Nephron (organoid): Measurements from ENCODE around the gene GALNT12.

Source experiments
- H3K27ac Mint-ChIP-seq, 3 experiments: 2 replicates each; pipeline ENCODE4 v1.8.0; 2020; ENCODE audit warnings: mixed read lengths in 3 of 3, mild to moderate bottlenecking in 2 of 3, moderate library complexity in 1 of 3
- H3K27me3 Mint-ChIP-seq: 2 replicates; pipeline ENCODE4 v1.8.0; 2021; ENCODE audit warnings: low read depth, mild to moderate bottlenecking, moderate library complexity, mixed read lengths
- H3K36me3 Mint-ChIP-seq: 2 replicates; pipeline ENCODE4 v1.8.0; 2020; ENCODE audit warnings: low read depth, mixed read lengths
- H3K4me1 Mint-ChIP-seq: 2 replicates; pipeline ENCODE4 v1.8.0; 2020; ENCODE audit warnings: mixed read lengths
- H3K4me3 Mint-ChIP-seq, 3 experiments: 2 replicates each; pipeline ENCODE4 v1.8.0; 2020; ENCODE audit warnings: mild to moderate bottlenecking in 3 of 3, mixed read lengths in 3 of 3, moderate library complexity in 2 of 3
- H3K9me3 Mint-ChIP-seq: 2 replicates; pipeline ENCODE4 v1.8.0; 2020; ENCODE audit warnings: mixed read lengths
- CTCF ChIP-seq, 3 experiments: fragments of 200-600 bp; sonication (generic); IDR thresholded peaks; one replicate each; pipeline ENCODE4 v1.5.0; 2021; ENCODE audit warnings: antibody characterized with exemption in 3 of 3; ENCODE audit not compliant: unreplicated experiment in 3 of 3

GALNT12 gene

GRCh38 chr9:98888801-98889421 lies 81.4 kb downstream of the GALNT12 start:
- no peaks in the 10 kb centered on the region for H3K36me3 Mint-ChIP-seq
- H3K4me3 Mint-ChIP-seq, result no peak overlapping the region
- no peaks in the 10 kb centered on the region for H3K9me3 Mint-ChIP-seq
- H3K27ac Mint-ChIP-seq, result peak overlapping the region in 2 of 3 experiments; percentile 56 to 76
- H3K4me1 Mint-ChIP-seq, result peaks cover 47% of the 10 kb centered on the region
- TF ChIP-seq CTCF (IDR thresholded peaks at IDR 0.05; ENCODE audit: unreplicated experiment in 3 of 3), result no peak
- H3K27me3 Mint-ChIP-seq, result no peaks in the 10 kb centered on the region

- Mint-ChIP-seq H3K27ac (peak overlapping the region in 2 of 3 experiments; percentile 0 to 9), H3K27me3 (no peaks in the 10 kb centered on the region), H3K4me1 (peaks cover 43% of the 10 kb centered on the region), H3K9me3 (no peaks in the 10 kb centered on the region), H3K36me3 (no peaks in the 10 kb centered on the region), H3K4me3 (no peak overlapping the region)
- TF ChIP-seq CTCF (IDR thresholded peaks at IDR 0.05; ENCODE audit: unreplicated experiment in 3 of 3), result no peak
Measured at GRCh38 chr9:98890256-98890655, 82.8 kb downstream of the GALNT12 start.

GRCh38 chr9:98892288-98892687 lies 84.8 kb downstream of the GALNT12 start:
- no peak overlapping the region for H3K4me3 Mint-ChIP-seq
- no peak for TF ChIP-seq CTCF (IDR thresholded peaks at IDR 0.05; ENCODE audit: unreplicated experiment in 3 of 3)
- H3K9me3 Mint-ChIP-seq, result peaks cover 8% of the 10 kb centered on the region
- no peaks in the 10 kb centered on the region for H3K36me3 Mint-ChIP-seq
- H3K27ac Mint-ChIP-seq, result peak overlapping the region in 1 of 3 experiments; percentile 5
- no peaks in the 10 kb centered on the region for H3K27me3 Mint-ChIP-seq
- peaks cover 35% of the 10 kb centered on the region for H3K4me1 Mint-ChIP-seq

- Mint-ChIP-seq H3K36me3 (no peaks in the 10 kb centered on the region), H3K27me3 (no peaks in the 10 kb centered on the region), H3K4me1 (peaks cover 31% of the 10 kb centered on the region), H3K27ac (peak overlapping the region in 1 of 3 experiments; percentile 5), H3K4me3 (no peak overlapping the region), H3K9me3 (peaks cover 9% of the 10 kb centered on the region)
- TF ChIP-seq CTCF (IDR thresholded peaks at IDR 0.05; ENCODE audit: unreplicated experiment in 3 of 3), result no peak
Measured at GRCh38 chr9:98892690-98893089, 85.2 kb downstream of the GALNT12 start.

- no peaks in the 10 kb centered on the region for H3K36me3 Mint-ChIP-seq
- H3K27ac Mint-ChIP-seq, result no peak overlapping the region
- H3K4me3 Mint-ChIP-seq, result no peak overlapping the region
- TF ChIP-seq CTCF (IDR thresholded peaks at IDR 0.05; ENCODE audit: unreplicated experiment in 3 of 3), result no peak
- peaks cover 22% of the 10 kb centered on the region for H3K4me1 Mint-ChIP-seq
- no peaks in the 10 kb centered on the region for H3K27me3 Mint-ChIP-seq
- H3K9me3 Mint-ChIP-seq, result peaks cover 18% of the 10 kb centered on the region
Measured at GRCh38 chr9:98894171-98894570, 86.7 kb downstream of the GALNT12 start.

GRCh38 chr9:98894761-98895160 lies 87.3 kb downstream of the GALNT12 start:
- H3K27me3 Mint-ChIP-seq, result no peaks in the 10 kb centered on the region

More at GRCh38 chr9:98894761-98895160, 87.3 kb downstream of the GALNT12 start:
- H3K9me3 Mint-ChIP-seq, result peaks cover 18% of the 10 kb centered on the region
- no peaks in the 10 kb centered on the region for H3K36me3 Mint-ChIP-seq
- no peak for TF ChIP-seq CTCF (IDR thresholded peaks at IDR 0.05; ENCODE audit: unreplicated experiment in 3 of 3)
- no peak overlapping the region for H3K4me3 Mint-ChIP-seq
- H3K27ac Mint-ChIP-seq, result no peak overlapping the region
- peaks cover 26% of the 10 kb centered on the region for H3K4me1 Mint-ChIP-seq
